Activated CD8-positive, alpha-beta memory T cell treated with anti-CD3 and anti-CD28 coated beads, Interleukin-2, amount 50 U/mL, for 24 hours (primary cell): ENCODE measurements around the gene ABO.
"Not testable (repeated sequence)": the region's sequence is repeated elsewhere in the genome, so short reads cannot be mapped to it uniquely, and the experiment has no call there.

ENCODE experiments used
- DNase-seq: peaks from one replicate; pipeline ENCODE4 v3.0.0-alpha.2; 2020; ENCODE audit errors: extremely low read depth

Gene ABO

GRCh38 chr9:133275105-133276000, at the start of gene ABO:
Gene ABO, minus strand, starts transcription at chr9:133275201.
- DNase-seq: no peak

DNA sequence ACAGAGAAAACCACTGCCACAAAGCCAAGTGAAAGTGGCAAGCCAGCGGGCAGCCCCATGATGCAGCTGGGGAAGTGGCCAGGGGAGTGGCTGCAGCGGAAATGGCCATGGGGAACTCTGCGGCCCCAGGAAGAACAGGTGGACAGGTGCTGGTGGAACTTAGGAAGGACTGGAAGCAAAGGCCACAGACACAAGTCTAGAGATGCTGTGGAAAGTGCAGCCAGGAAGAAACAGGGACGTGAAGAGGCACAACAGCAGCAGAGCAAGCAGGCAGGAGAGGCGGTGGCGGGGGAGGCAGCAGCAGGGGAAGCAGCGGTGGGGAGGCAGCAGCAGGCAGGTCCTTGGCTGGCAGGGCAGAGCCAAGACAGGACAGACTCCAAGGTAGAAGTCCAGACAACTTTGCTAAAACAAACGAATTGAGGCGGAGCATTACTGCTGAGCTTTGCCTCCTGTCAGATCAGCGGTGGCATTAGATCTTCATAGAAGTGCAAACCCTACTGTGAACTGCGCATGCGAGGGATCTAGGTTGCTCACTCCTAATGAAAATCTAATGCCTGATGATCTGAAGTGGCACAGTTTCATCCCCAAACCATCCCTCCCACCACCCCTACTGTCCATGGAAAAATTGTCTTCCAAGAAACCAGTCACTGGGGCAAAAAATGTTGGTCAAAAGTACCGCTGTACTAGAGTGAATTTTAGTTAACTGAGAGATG, 49.1 kb upstream of the ABO start:
- no peak for DNase-seq

DNA sequence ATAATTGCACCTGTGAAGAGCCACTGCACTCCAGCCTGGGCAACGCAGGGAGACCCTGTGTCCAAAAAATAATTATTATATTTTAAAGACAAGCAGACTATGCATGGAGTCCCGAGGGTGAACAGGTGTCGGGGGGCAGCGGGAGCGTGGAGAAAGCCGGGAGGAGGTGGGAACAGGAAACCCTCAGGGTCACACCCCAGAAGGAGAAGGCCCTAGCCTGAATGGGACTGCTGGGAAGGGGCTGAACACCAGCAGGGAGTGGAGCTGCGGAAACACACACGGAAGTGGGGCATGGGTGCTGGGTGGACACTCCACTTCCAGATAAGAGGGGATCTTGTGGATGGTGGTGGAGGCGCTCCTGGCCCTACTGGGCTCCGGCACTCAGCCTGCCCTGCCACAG, 48.2 kb upstream of the ABO start:
- no peak for DNase-seq

GRCh38 chr9:133322701-133323100, 47.7 kb upstream of the ABO start:
- DNase-seq: no peak

DNA sequence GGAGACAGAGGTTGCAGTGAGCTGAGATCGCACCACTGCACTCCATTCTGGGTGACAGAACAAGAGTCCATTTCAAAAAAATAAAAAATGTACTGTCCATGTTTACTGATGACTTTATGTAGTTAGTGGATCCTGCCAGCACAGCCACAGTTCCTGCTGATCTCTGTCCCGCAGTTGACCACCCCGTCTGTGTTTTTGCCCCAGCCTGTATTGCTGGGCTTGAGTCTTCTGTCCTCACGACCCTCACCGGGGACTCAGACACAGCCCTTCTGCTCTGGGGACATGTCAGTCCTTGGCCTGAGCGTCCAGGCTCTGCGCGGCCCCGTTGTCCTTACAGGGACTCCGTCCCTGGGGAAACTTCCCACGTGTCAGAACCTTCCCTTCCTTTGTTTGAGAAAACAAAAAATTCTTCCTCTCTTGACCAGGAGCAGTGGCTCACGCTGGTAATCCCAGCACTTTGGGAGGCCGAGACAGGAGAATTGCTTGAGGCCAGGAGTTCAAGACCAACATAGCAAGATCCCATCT, 46.5 kb upstream of the ABO start:
- DNase-seq: no peak

DNA sequence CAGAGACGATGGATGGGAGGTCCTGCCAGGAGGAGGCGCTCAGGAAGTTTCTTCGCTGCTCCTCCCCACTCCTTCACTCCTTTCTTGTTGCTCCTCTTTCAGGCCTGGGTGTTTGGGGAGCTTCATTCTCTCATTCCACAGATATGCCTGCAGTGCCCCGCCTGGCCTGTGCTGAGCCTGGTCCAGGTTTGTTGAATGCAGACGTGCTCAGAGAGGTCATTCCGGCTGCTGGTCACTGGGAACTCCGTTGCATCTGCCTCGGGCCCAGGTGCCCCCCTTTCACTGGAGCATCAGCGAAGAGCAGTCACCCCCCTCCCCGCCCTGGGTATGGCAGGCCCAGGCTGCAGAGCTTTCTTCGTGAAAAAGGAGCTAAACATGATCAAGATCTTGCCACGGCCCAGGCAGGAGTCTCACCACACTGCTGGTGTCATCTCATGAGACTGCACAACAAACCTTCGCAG, 45.5 kb upstream of the ABO start:
- DNase-seq: no peak

DNA sequence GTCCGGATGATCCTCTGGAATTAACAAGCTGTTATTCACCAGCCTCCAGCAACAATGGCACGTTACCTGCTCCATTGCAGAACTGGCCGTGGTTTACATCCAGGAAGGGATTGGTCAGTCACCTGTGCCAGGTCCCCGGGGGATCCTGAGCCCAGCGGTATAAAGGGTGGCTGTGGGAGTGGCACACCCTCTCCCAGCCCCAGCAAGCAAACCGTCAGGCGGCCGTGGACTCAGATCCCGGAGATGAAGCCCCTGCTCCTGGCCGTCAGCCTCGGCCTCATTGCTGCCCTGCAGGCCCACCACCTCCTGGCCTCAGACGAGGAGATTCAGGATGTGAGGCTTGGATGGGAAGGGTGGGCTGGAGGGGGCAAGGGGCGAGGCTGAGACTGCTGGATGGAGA, 42.5 kb upstream of the ABO start:
- DNase-seq: not testable (repeated sequence)

GRCh38 chr9:133315997-133316396, 41.0 kb upstream of the ABO start:
- DNase-seq: no peak

- DNase-seq: no peak
Observed at GRCh38 chr9:133309608-133310007, 34.6 kb upstream of the ABO start.

GRCh38 chr9:133307301-133307700, 32.3 kb upstream of the ABO start:
- DNase-seq: no peak

DNA sequence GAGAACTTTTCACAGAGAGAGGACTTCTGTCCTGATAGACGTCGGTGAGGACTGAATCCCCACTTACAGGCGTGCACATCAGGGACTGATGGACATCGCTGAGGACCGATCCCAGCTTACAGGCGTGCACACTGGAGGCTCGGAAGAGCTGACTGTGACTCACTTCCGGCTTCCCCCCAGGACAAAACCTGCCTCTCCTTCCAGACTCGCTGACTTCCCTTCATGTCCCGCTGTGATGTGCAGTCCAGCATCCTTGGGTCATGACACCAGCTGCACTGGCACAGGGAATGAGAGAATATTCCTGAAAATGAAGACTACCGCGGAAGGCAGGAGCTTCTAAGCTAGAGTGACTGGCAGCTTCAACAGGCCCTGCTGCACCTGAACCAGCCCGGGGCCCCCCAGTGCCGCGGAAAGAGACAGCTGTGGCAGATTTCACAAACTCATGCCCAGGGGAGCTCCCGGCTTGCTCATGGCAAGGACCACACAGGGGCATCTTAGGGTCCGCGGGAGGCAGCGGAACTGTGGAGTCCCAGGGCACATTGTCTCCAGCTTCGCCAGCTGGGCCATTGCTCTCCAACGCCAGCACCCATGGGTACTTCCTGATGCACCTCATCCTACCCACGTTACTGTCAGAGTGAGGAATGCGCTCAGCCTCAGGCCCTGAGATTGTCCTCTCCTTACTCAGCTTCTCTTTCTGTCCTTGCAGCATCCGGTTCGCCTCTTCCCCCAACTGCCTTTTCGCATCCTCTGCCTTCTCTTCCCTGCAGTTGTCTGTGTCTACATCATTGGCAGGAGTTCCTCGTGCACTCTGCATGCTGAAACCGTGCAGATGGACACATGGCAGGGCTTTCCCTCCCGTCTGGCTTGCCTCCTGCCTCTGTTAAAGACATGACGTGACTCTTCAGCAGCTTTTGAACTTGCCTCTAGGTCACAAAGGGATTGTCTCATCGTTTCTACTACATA, 31.5 kb upstream of the ABO start:
- DNase-seq: no peak

GRCh38 chr9:133305731-133306130, 30.7 kb upstream of the ABO start:
- no peak for DNase-seq

GRCh38 chr9:133304477-133305377, 29.7 kb upstream of the ABO start:
- DNase-seq: no peak

GRCh38 chr9:133304158-133304470, 29.1 kb upstream of the ABO start:
- DNase-seq: no peak

DNA sequence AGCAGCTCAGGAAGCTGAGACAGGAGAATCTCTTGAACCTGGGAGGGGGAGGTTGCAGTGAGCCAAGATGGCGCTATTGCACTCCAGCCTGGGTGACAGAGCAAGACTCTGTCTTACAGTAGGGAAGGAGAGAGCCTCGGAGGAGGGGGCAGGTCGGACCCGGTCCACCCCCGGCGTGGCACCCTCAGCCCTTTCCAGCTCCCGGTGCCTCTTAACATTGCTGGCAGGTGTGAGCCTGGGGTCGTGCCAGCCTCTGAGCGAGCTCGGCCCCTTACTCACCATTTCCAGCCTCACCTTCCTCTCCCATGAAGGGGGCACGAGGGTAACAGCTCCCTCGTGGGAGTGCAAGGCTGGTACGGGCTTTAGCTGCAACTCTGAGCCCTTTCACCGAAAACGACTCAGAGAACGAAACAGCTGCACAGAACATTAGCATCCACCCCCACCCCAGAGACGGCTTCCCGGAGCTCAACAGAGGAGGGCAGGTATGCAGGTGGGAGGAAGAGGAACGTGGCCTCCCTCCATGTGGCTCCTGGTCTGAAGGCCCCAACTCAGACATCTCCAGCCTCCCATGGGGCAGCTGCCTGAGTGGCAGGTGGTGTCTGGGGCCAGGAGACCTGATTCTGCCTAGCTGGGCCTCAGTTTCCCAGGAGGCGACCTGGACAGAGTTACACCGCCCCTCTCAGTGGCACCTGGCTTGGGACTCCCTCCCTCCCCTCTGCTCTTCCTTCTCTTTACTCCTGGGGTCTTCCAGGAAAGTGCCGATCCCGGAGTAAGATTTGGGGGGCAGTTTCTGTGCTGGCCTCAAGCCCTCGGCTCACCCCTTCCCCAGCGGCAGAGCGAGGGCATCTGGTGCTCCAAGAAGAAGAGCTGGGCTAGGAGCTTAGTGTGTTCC, 28.5 kb upstream of the ABO start:
- no peak for DNase-seq

- DNase-seq: no peak
Observed at GRCh38 chr9:133301253-133302230, 26.5 kb upstream of the ABO start.

DNA sequence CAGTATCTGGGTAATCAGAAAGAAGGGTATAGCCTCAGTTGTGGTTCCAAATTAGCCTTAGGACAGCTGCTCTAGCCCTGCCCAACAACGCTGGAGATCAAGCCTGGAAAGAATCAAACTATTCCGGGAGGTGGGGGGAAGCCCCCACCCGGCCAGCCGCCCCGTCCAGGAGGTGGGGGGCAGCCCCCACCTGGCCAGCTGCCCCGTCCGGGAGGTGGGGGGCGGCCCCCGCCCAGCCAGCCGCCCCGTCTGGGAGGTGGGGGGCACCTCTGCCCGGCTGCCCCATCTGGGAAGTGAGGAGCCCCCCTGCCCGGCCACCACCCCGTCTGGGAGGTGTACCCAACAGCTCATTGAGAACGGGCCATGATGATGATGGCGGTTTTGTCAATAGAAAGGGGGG, 25.0 kb upstream of the ABO start:
- not testable (repeated sequence) for DNase-seq

DNA sequence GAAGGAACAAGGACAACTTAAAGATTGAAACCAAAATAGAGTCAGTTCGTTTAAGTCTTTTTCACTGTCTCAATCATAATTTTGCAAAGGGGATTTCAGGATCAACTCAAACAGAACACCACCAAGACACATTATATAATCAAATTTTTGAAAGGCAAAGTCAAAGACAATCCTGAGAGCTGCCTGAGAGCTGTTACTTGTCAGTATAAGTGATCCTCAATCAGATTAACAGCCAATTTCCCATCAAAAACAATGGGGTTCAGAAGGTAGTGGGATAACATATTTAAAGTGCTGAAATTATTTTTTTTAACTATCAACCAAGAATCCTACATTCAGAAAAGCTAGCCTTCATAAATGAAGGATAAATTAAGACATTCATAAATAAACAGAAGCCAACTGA, 19.3 kb upstream of the ABO start:
- no peak for DNase-seq
